ENCODE measurements around the gene KCNA10. TPM values are rescaled to one million over a fixed set of nuclear protein-coding genes. Genes with fewer than 3 reads are reported as not detected.

KCNA10 gene
- total and polyA plus RNA-seq, 10 of the 15 experiments (the other 5 are each of a cell fraction or from before 2014, with no cell fraction given), result not detected

DNA sequence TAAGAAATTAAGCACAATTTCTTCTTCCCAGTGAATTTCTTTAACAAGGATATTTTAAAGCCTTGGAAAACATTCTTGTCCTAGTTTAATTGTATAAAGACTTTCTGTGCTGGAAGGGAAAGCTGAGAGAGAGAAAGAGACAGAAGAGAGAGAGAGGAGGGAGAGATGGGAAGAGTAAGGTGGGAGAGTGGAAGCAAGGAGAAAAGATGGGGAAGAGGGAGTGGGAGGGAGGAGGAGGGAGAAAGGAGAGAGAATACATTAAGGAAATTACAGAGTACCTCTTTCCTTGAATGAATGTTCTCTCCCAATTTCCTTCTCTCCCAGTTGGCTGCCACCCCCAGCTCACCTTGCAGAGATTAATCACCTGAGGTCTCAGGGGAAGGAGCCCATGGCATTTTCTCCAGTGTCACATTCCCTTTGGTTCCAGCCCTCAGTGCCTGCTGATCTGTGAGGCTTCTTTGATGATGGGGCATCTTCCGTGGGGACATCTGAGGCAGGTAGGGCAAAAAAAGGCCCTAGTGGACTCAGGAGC, 32.4 kb upstream of the KCNA10 start:
- ChIA-PET POLR2A (no interaction called here), CTCF (no interaction called here), RAD21 (ENCODE audit: unreplicated experiment) (no interaction called here), SMC1A (ENCODE audit: uncharacterized antibody, unreplicated experiment) (interaction anchor here (0.6 kb wide), 1 partner anchor 282 kb away, joined by 3 read pairs; no protein-coding TSS in a partner anchor)
- H3K9me3 ChIP-seq (replicated peaks; ENCODE audit: control insufficient read depth, insufficient read depth, low read length), result no peaks in the 10 kb centered on the region
- 58% methylated on average over 1 of the region's 1 CpG for WGBS (ENCODE audit: insufficient coverage, insufficient replicate concordance, low lambda C conversion rate, missing lambda C conversion rate)
- H3K9ac ChIP-seq (ENCODE audit: control insufficient read depth, insufficient read depth, low read length), result no peak overlapping the region
- BruUV-seq (replicated peaks), result no TSS peak
- H3K4me3 ChIP-seq, result no peak overlapping the region
- no peak for TF ChIP-seq TARDBP (IDR thresholded peaks at IDR 0.05; ENCODE audit: borderline replicate concordance)
- no peak for TF ChIP-seq GABPA (IDR thresholded peaks at IDR 0.05; ENCODE audit: low read depth)
- no peak for TF ChIP-seq NR2F1 (conservative IDR thresholded peaks at IDR 0.05)
- TF ChIP-seq, protein P1, sequence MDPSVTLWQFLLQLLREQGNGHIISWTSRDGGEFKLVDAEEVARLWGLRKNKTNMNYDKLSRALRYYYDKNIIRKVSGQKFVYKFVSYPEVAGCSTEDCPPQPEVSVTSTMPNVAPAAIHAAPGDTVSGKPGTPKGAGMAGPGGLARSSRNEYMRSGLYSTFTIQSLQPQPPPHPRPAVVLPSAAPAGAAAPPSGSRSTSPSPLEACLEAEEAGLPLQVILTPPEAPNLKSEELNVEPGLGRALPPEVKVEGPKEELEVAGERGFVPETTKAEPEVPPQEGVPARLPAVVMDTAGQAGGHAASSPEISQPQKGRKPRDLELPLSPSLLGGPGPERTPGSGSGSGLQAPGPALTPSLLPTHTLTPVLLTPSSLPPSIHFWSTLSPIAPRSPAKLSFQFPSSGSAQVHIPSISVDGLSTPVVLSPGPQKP (IDR thresholded peaks at IDR 0.05; ENCODE audit: low read depth, low read length), result no peak
- no peak for TF ChIP-seq ZZZ3 (IDR thresholded peaks at IDR 0.05; ENCODE audit: control insufficient read depth, insufficient read length, low read depth)
- TF ChIP-seq ZNF207 (IDR thresholded peaks at IDR 0.05; ENCODE audit: borderline replicate concordance), result no peak
- TF ChIP-seq, protein P2, sequence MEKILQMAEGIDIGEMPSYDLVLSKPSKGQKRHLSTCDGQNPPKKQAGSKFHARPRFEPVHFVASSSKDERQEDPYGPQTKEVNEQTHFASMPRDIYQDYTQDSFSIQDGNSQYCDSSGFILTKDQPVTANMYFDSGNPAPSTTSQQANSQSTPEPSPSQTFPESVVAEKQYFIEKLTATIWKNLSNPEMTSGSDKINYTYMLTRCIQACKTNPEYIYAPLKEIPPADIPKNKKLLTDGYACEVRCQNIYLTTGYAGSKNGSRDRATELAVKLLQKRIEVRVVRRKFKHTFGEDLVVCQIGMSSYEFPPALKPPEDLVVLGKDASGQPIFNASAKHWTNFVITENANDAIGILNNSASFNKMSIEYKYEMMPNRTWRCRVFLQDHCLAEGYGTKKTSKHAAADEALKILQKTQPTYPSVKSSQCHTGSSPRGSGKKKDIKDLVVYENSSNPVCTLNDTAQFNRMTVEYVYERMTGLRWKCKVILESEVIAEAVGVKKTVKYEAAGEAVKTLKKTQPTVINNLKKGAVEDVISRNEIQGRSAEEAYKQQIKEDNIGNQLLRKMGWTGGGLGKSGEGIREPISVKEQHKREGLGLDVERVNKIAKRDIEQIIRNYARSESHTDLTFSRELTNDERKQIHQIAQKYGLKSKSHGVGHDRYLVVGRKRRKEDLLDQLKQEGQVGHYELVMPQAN (conservative IDR thresholded peaks at IDR 0.05), result no peak
- TF ChIP-seq, protein P3, sequence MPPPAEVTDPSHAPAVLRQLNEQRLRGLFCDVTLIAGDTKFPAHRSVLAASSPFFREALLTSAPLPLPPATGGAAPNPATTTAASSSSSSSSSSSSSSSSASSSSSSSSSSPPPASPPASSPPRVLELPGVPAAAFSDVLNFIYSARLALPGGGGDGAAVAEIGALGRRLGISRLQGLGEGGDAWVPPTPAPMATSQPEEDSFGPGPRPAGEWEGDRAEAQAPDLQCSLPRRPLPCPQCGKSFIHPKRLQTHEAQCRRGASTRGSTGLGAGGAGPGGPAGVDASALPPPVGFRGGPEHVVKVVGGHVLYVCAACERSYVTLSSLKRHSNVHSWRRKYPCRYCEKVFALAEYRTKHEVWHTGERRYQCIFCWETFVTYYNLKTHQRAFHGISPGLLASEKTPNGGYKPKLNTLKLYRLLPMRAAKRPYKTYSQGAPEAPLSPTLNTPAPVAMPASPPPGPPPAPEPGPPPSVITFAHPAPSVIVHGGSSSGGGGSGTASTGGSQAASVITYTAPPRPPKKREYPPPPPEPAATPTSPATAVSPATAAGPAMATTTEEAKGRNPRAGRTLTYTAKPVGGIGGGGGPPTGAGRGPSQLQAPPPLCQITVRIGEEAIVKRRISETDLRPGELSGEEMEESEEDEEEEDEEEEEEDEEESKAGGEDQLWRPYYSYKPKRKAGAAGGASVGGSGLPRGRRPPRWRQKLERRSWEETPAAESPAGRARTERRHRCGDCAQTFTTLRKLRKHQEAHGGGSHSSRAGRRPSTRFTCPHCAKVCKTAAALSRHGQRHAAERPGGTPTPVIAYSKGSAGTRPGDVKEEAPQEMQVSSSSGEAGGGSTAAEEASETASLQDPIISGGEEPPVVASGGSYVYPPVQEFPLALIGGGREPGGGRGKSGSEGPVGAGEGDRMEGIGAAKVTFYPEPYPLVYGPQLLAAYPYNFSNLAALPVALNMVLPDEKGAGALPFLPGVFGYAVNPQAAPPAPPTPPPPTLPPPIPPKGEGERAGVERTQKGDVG (CRISPR knock-in tag; IDR thresholded peaks at IDR 0.05), result no peak
- TF ChIP-seq FOS (IDR thresholded peaks at IDR 0.05; ENCODE audit: borderline replicate concordance, extremely low read depth, insufficient read length), result no peak
- TF ChIP-seq, protein P4, sequence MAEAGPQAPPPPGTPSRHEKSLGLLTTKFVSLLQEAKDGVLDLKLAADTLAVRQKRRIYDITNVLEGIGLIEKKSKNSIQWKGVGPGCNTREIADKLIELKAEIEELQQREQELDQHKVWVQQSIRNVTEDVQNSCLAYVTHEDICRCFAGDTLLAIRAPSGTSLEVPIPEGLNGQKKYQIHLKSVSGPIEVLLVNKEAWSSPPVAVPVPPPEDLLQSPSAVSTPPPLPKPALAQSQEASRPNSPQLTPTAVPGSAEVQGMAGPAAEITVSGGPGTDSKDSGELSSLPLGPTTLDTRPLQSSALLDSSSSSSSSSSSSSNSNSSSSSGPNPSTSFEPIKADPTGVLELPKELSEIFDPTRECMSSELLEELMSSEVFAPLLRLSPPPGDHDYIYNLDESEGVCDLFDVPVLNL (IDR thresholded peaks at IDR 0.05; ENCODE audit: low read depth, low read length), result no peak
- TF ChIP-seq, protein P5, sequence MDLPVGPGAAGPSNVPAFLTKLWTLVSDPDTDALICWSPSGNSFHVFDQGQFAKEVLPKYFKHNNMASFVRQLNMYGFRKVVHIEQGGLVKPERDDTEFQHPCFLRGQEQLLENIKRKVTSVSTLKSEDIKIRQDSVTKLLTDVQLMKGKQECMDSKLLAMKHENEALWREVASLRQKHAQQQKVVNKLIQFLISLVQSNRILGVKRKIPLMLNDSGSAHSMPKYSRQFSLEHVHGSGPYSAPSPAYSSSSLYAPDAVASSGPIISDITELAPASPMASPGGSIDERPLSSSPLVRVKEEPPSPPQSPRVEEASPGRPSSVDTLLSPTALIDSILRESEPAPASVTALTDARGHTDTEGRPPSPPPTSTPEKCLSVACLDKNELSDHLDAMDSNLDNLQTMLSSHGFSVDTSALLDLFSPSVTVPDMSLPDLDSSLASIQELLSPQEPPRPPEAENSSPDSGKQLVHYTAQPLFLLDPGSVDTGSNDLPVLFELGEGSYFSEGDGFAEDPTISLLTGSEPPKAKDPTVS (IDR thresholded peaks at IDR 0.05; ENCODE audit: low read depth, low read length), result no peak
- no peak for TF ChIP-seq SIX5 (IDR thresholded peaks at IDR 0.05; ENCODE audit: low read depth, low read length, severe bottlenecking)
- H3K27me3 ChIP-seq (replicated peaks in 1 of 2; ENCODE audit: control insufficient read depth in 2 of 2, insufficient read depth in 2 of 2, low read length in 1 of 2), result peaks cover 9 to 25% of the 10 kb centered on the region in 2 experiments
- H2AFZ ChIP-seq (ENCODE audit: control insufficient read depth, low read depth, low read length), result no peak overlapping the region
- no peak overlapping the region for H3K27ac ChIP-seq (ENCODE audit: control insufficient read depth, insufficient read depth)
- no peaks in the 10 kb centered on the region for H3K4me1 ChIP-seq (ENCODE audit: control insufficient read depth, insufficient read depth, low read length)
- FAIRE-seq (no peak), DNase-seq (ENCODE audit: low read depth, low spot score) (no peak), ATAC-seq (no peak)
- in situ Hi-C loops (cut with MboI) (no loop called here), intact Hi-C loops (cut with micrococcal nuclease; ENCODE audit: unreplicated experiment) (no loop called here)
- no peaks in the 10 kb centered on the region for H3K79me2 ChIP-seq (ENCODE audit: control insufficient read depth, insufficient read depth, low read length)
- no peak overlapping the region for H3K4me2 ChIP-seq (ENCODE audit: control insufficient read depth, insufficient read depth)
- H4K20me1 ChIP-seq (ENCODE audit: control insufficient read depth, insufficient read depth), result no peaks in the 10 kb centered on the region
- H3K36me3 ChIP-seq (ENCODE audit: control insufficient read depth in 2 of 2, insufficient read depth in 2 of 2, low read length in 1 of 2), result no peaks in the 10 kb centered on the region
